Kidney (tissue), 14 donors: ENCODE data around the gene BCL7A. TPM values are rescaled to one million over a fixed set of nuclear protein-coding genes. Genes with fewer than 3 reads are reported as not detected.

Experiments used
- DNase-seq, 5 donors: peaks; one replicate each; pipeline ENCODE4 v3.0.0-alpha.2; 2013 to 2020
- FAIRE-seq: peaks from 2 replicates; lab custom pipeline; 2012; peaks lifted over from hg19 to GRCh38; lab: Jason Lieb, UNC
- H3K27ac ChIP-seq, 2 donors: one replicate each; pipeline ENCODE4 v1.7.0; 2013; ENCODE audit warnings: low read depth in 2 of 2, low read length in 2 of 2, inconsistent platforms in 1 of 2
- H3K27me3 ChIP-seq: one replicate; pipeline ENCODE4 v1.7.1; 2013; ENCODE audit warnings: low read length, inconsistent platforms; ENCODE audit not compliant: control insufficient read depth, insufficient read depth
- H3K36me3 ChIP-seq, 3 donors: one replicate each; pipeline versions ENCODE4 v1.7.0 to v1.7.1; 2013; ENCODE audit warnings: low read length in 3 of 3, control low read depth in 1 of 3, inconsistent platforms in 1 of 3; ENCODE audit not compliant: insufficient read depth in 3 of 3, control insufficient read depth in 2 of 3
- H3K4me1 ChIP-seq, 3 donors: one replicate each; pipeline versions ENCODE4 v1.7.0 to v1.7.1; 2013; ENCODE audit warnings: low read length in 3 of 3, inconsistent platforms in 1 of 3, low read depth in 1 of 3; ENCODE audit not compliant: control insufficient read depth in 2 of 3, insufficient read depth in 2 of 3
- H3K4me3 ChIP-seq, 3 donors: one replicate each; pipeline versions ENCODE4 v1.7.0 to v1.8.1; 2013; ENCODE audit warnings: low read length in 3 of 3, control low read depth in 1 of 3, inconsistent platforms in 1 of 3
- H3K9ac ChIP-seq, 3 donors: one replicate each; pipeline versions ENCODE4 v1.7.0 to v1.7.1; 2013; ENCODE audit warnings: low read length in 3 of 3, control low read depth in 1 of 3, inconsistent platforms in 1 of 3
- H3K9me3 ChIP-seq, 3 donors: one replicate each; pipeline versions ENCODE4 v1.7.0 to v1.7.1; 2013; ENCODE audit warnings: low read length in 3 of 3, control low read depth in 1 of 3, inconsistent platforms in 1 of 3; ENCODE audit not compliant: control insufficient read depth in 2 of 3, insufficient read depth in 1 of 3
- CTCF ChIP-seq: IDR thresholded peaks from 3 replicates; pipeline ENCODE4 v1.5.1; 2012; ENCODE audit warnings: mild to moderate bottlenecking, moderate library complexity, borderline replicate concordance; ENCODE audit not compliant: insufficient read depth; ENCODE audit errors: extremely low read depth
- intact Hi-C: fragments of 100-400 bp; cut with DNase I; formaldehyde crosslinking; loops from one replicate; pipeline ENCODE4 v1.11.1; 2022
- polyA plus RNA-seq: library from polyadenylated mRNA; stranded (reverse); fragments of 350-450 nt; fragmentation: Illumina TruSeq; extraction: RNeasy Lipid Tissue Mini Kit (QIAGEN cat#74804); gene quantifications from one replicate; pipeline ENCODE4 v1.2.3, GENCODE V29; 2014; ENCODE audit warnings: low read depth, low replicate concordance; ENCODE audit not compliant: insufficient read depth
- total RNA-seq: library from RNA; stranded (reverse); fragmentation: NEBNext Ultra II Directional; extraction: Animal tissue kit (Norgen Biotek cat#: 25700); gene quantifications from one replicate; pipeline ENCODE4 v1.2.1, GENCODE V29; 2021
- donor health status: control.
- donor health status: control.
- donor health status: control.
- donor health status: control.
- donor health status: control.
- donor health status: DM: yes; HTN: yes; CAD: no.
- donor health status: Normal renal cell carcinoma (clear cell type).

BCL7A gene
- total and polyA plus RNA-seq, 2 donors from 2014 or later = 6.8 to 22.7 TPM

GRCh38 chr12:122076743-122077495, 55.2 kb downstream of the BCL7A start:
- H3K27ac ChIP-seq = no peak overlapping the region
- no peaks in the 10 kb centered on the region for H3K9me3 ChIP-seq
- no peak for TF ChIP-seq CTCF
- peaks cover 0 to 21% (median 4%) of the 10 kb centered on the region in 3 donors for H3K4me1 ChIP-seq
- no peak for FAIRE-seq
- no peak overlapping the region for H3K9ac ChIP-seq
- DNase-seq = no peak
- H3K27me3 ChIP-seq = no peaks in the 10 kb centered on the region
- H3K36me3 ChIP-seq = no peaks in the 10 kb centered on the region
- no peak overlapping the region for H3K4me3 ChIP-seq
- intact Hi-C loops = no loop called here

- Histone ChIP-seq H3K27ac (peak within 1 kb of the TSS; percentile 68 to 81), H3K36me3 (no peaks in the 10 kb centered on the region), H3K4me3 (peak within 1 kb of the TSS; percentile 78 to 94 (median 83)), H3K9ac (peak within 1 kb of the TSS; percentile 46 to 93 (median 89)), H3K9me3 (no peaks in the 10 kb centered on the region), H3K4me1 (peaks cover 0 to 25% (median 14%) of the 10 kb centered on the region in 3 donors), H3K27me3 (no peaks in the 10 kb centered on the region)
- DNase-seq (peak; percentile 93 to 98 (median 95)), FAIRE-seq (no peak)
- intact Hi-C loops = no loop called here
- TF ChIP-seq CTCF = no peak
Measured at GRCh38 chr12:122078141-122079032, 56.7 kb downstream of the BCL7A start, which contains the start of gene MLXIP. MLXIP (plus strand) TSS chr12:122078756; CDS start chr12:122078854, 98 bp downstream.

- no peaks in the 10 kb centered on the region for H3K27me3 ChIP-seq
- intact Hi-C loops = no loop called here
- no peaks in the 10 kb centered on the region for H3K9me3 ChIP-seq
- H3K4me1 ChIP-seq = peaks cover 0 to 28% (median 14%) of the 10 kb centered on the region in 3 donors
- FAIRE-seq (no peak), DNase-seq (peak in 4 of 5 donors; percentile 22 to 86 (median 62))
- peak overlapping the region; percentile 78 to 94 (median 83) for H3K4me3 ChIP-seq
- TF ChIP-seq CTCF = no peak
- peak overlapping the region; percentile 59 to 68 for H3K27ac ChIP-seq
- peak overlapping the region; percentile 46 to 93 (median 89) for H3K9ac ChIP-seq
- peaks cover 0 to 2% (median 0%) of the 10 kb centered on the region in 3 donors for H3K36me3 ChIP-seq
Measured at GRCh38 chr12:122079033-122079531, 57.4 kb downstream of the BCL7A start.
